K562 (cell line): ENCODE results near the gene DAD1. TPM values are rescaled to one million over a fixed set of nuclear protein-coding genes. Genes with fewer than 3 reads are reported as not detected.

ENCODE experiments used
- ATAC-seq: fragments of 200-7000 bp; cut with Tn5 transposase; 3 replicates; pipeline ENCODE4 v1.9.1; 2020; ENCODE audit warnings: moderate library complexity
- BruUV-seq: library from RNA; stranded (reverse); fragments of 400-500 nt; replicated peaks from 2 replicates; lab custom pipeline; 2021; lab: Mats Ljungman, UMichigan
- CTCF ChIA-PET: fragments of 300-600 bp; formaldehyde crosslinking; extraction: SDS; loops from one replicate; lab custom pipeline; 2021; ENCODE audit warnings: low intra/inter-chr PET ratio; lab: Yijun Ruan, JAX
- POLR2A ChIA-PET: fragments of 300-600, 350-650 bp; sonication (Branson Sonifier 250); formaldehyde crosslinking; extraction: SDS; loops from one replicate; lab custom pipeline; 2021; ENCODE audit warnings: antibody characterized with exemption, inconsistent platforms; lab: Yijun Ruan, JAX
- DNase-seq, 4 experiments: peaks; one replicate each; pipeline versions ENCODE4 v3.0.0 to v3.0.0-alpha.2; 2011 to 2018; ENCODE audit warnings: low spot score in 3 of 4, mixed read lengths in 3 of 4; ENCODE audit errors: extremely low read depth in 1 of 4
- FAIRE-seq: peaks from 2 replicates; lab custom pipeline; 2011; peaks lifted over from hg19 to GRCh38; lab: Jason Lieb, UNC
- H2AFZ ChIP-seq: 2 replicates; pipeline ENCODE4 v1.6.0; 2011; ENCODE audit warnings: low read depth, low read length, control low read depth, inconsistent platforms
- H3K27ac ChIP-seq: fragments of 200-600 bp; 3 replicates; pipeline ENCODE4 v1.8.0; 2011; ENCODE audit warnings: low read depth, mild to moderate bottlenecking, control low read depth, inconsistent platforms, low read length, moderate library complexity, mixed read lengths; ENCODE audit errors: extremely low read depth
- H3K27me3 ChIP-seq, 2 experiments: fragments of 300-600 bp in 1 of 2; 2 replicates in 1 of 2; 3 replicates in 1 of 2; pipeline versions ENCODE4 v1.6.0 to v1.8.0; 2011; ENCODE audit warnings: inconsistent platforms in 2 of 2, low read length in 2 of 2, mild to moderate bottlenecking in 1 of 2, mixed read lengths in 1 of 2, moderate library complexity in 1 of 2; ENCODE audit not compliant: control insufficient read depth in 2 of 2, insufficient read depth in 2 of 2
- H3K36me3 ChIP-seq: fragments of 300-600 bp; 3 replicates; pipeline ENCODE4 v1.8.0; 2011; ENCODE audit warnings: mild to moderate bottlenecking, low read length, inconsistent platforms; ENCODE audit not compliant: control insufficient read depth, insufficient read depth
- H3K4me1 ChIP-seq, 2 experiments: fragments of 200-600 bp in 1 of 2; replicated peaks in 1 of 2; 2 replicates in 1 of 2; 3 replicates in 1 of 2; pipeline versions ENCODE4 v1.5.1 to v1.8.0; 2011; ENCODE audit warnings: inconsistent platforms in 2 of 2, low read length in 2 of 2, mild to moderate bottlenecking in 1 of 2, mixed read lengths in 1 of 2, moderate library complexity in 1 of 2; ENCODE audit not compliant: control insufficient read depth in 2 of 2, insufficient read depth in 2 of 2
- H3K4me2 ChIP-seq: 2 replicates; pipeline ENCODE4 v1.6.1; 2011; ENCODE audit warnings: low read length, control low read depth, inconsistent platforms, mixed read lengths; ENCODE audit not compliant: insufficient read depth
- H3K4me3 ChIP-seq: fragments of 200-600 bp; sonication (generic), shearing (Covaris generic); 2 replicates; pipeline ENCODE4 v1.5.1; 2016; ENCODE audit warnings: control low read depth, inconsistent platforms
- H3K79me2 ChIP-seq: fragments of 200-600 bp; 3 replicates; pipeline ENCODE4 v1.8.0; 2011; ENCODE audit warnings: low read length, inconsistent platforms; ENCODE audit not compliant: control insufficient read depth, insufficient read depth
- H3K9ac ChIP-seq, 2 experiments: 2 replicates each; pipeline versions ENCODE4 v1.6.0 to v1.6.1; 2011; ENCODE audit warnings: low read depth in 2 of 2, low read length in 2 of 2, control low read depth in 1 of 2, inconsistent platforms in 1 of 2, mild to moderate bottlenecking in 1 of 2, mixed read lengths in 1 of 2; ENCODE audit not compliant: insufficient read depth in 1 of 2
- H3K9me1 ChIP-seq: one replicate; pipeline ENCODE4 v1.6.0; 2011; ENCODE audit warnings: inconsistent platforms, mild to moderate bottlenecking, low read length, moderate library complexity; ENCODE audit not compliant: control insufficient read depth, insufficient read depth
- H3K9me3 ChIP-seq: replicated peaks from 2 replicates; pipeline ENCODE4 v1.5.1; 2011; ENCODE audit warnings: low read depth, low read length, inconsistent platforms; ENCODE audit not compliant: control insufficient read depth, insufficient read depth
- H4K20me1 ChIP-seq: replicated peaks from 2 replicates; pipeline ENCODE4 v1.6.1; 2011; ENCODE audit warnings: low read length, inconsistent platforms, mixed read lengths; ENCODE audit not compliant: control insufficient read depth, insufficient read depth
- CREB1 ChIP-seq, 2 experiments: sonication (generic) in 1 of 2; formaldehyde crosslinking in 1 of 2; IDR thresholded peaks; 2 replicates each; pipeline versions ENCODE4 v1.6.1 to v1.8.0; 2012 to 2022; ENCODE audit warnings: inconsistent platforms in 1 of 2, mild to moderate bottlenecking in 1 of 2, missing genetic modification reagents in 1 of 2, moderate library complexity in 1 of 2
- CSDE1 ChIP-seq, 2 experiments: fragments of 450-650 bp; IDR thresholded peaks; 2 replicates each; pipeline ENCODE4 v1.6.1; 2016; ENCODE audit warnings: mild to moderate bottlenecking in 1 of 2
- MTA1 ChIP-seq: fragments of 450-650 bp; IDR thresholded peaks from 2 replicates; pipeline ENCODE4 v1.6.1; 2017; ENCODE audit warnings: borderline replicate concordance
- PHTF2 ChIP-seq: fragments of 250-450 bp; sonication (Bioruptor Pico); IDR thresholded peaks from 2 replicates; pipeline ENCODE4 v1.5.0; 2021; ENCODE audit warnings: mild to moderate bottlenecking
- RBM17 ChIP-seq: fragments of 200-400 bp; formaldehyde crosslinking; IDR thresholded peaks from 2 replicates; pipeline ENCODE4 v1.6.1; 2017; ENCODE audit warnings: low read depth, mild to moderate bottlenecking, low read length, borderline replicate concordance
- SMAD1 ChIP-seq: fragments of 150-350 bp; IDR thresholded peaks from 2 replicates; pipeline ENCODE4 v1.6.1; 2014; ENCODE audit warnings: low read length, low read depth; ENCODE audit not compliant: partially characterized antibody
- SMAD3 ChIP-seq: fragments of 450-650 bp; formaldehyde crosslinking; conservative IDR thresholded peaks from 2 replicates; pipeline ENCODE4 v1.4.0; 2020; ENCODE audit warnings: mild to moderate bottlenecking
- TSC22D4 ChIP-seq: fragments of 450-650 bp; IDR thresholded peaks from 2 replicates; pipeline ENCODE4 v1.6.1; 2016; ENCODE audit warnings: missing genetic modification characterization, missing biosample characterization, control low read depth
- ZBTB7A ChIP-seq: IDR thresholded peaks from 2 replicates; pipeline ENCODE4 v1.6.1; 2011; ENCODE audit warnings: low read depth, mild to moderate bottlenecking, low read length, moderate library complexity, borderline replicate concordance; ENCODE audit not compliant: control insufficient read depth
- ZNF239 ChIP-seq: fragments of 250-450 bp; sonication (Bioruptor Pico); IDR thresholded peaks from 2 replicates; pipeline ENCODE4 v1.4.0; 2020; ENCODE audit warnings: mild to moderate bottlenecking
- ZNF347 ChIP-seq: fragments of 450-650 bp; formaldehyde crosslinking; IDR thresholded peaks from 2 replicates; pipeline ENCODE4 v1.4.0; 2020; ENCODE audit warnings: low read depth, mild to moderate bottlenecking, moderate library complexity
- ZSCAN29 ChIP-seq: fragments of 450-650 bp; IDR thresholded peaks from 2 replicates; pipeline ENCODE4 v1.6.1; 2017
- WGBS: fragments of 100-300 bp; shearing (Covaris generic); methylation state at CpG from one replicate; pipeline ENCODE4 v1.1.6; 2016; ENCODE audit warnings: low coverage, mixed read lengths; ENCODE audit not compliant: insufficient coverage; ENCODE audit errors: missing lambda C conversion rate; 5-methylcytosine and 5-hydroxymethylcytosine counted together
- in situ Hi-C: fragments of 300-500 bp; cut with MboI; formaldehyde crosslinking; loops from 4 replicates; pipeline ENCODE4 v1.15.0; 2018; ENCODE audit warnings: inconsistent platforms, mixed read lengths
- intact Hi-C: fragments of 100-400 bp; cut with micrococcal nuclease; formaldehyde crosslinking; loops from 2 replicates; pipeline ENCODE4 v1.14.2; 2022
- polyA plus RNA-seq, 8 experiments: library from polyadenylated mRNA; depleted of rRNA in 4 of 8; stranded (reverse) in 5 of 8; unstranded in 3 of 8; fragments of >200 nt; fragmentation: Nextera tagmentation in 2 of 8; fragmentation: Illumina TruSeq in 1 of 8; extraction: Ambion mirVana in 2 of 8; extraction: Trizol in 1 of 8; gene quantifications; 2 replicates each; pipeline versions ENCODE4 v1.2.1 to v1.2.3, GENCODE V29; 2011 to 2014; ENCODE audit warnings: inconsistent platforms in 1 of 8, missing spikeins in 1 of 8
- total RNA-seq, 7 experiments: library from RNA; depleted of rRNA in 6 of 7; stranded (reverse); fragments of >200 nt in 6 of 7; fragmentation: Illumina TruSeq in 2 of 7; extraction: Trizol in 2 of 7; gene quantifications; 2 replicates each; pipeline versions ENCODE4 v1.2.1 to v1.2.3, GENCODE V29; 2011 to 2021; ENCODE audit warnings: low replicate concordance in 1 of 7
- TF ChIP-seq, protein P1 (sequence below): fragments of 250-450 bp; sonication (Bioruptor Pico); IDR thresholded peaks from 2 replicates; pipeline ENCODE4 v1.4.0; 2020

The DAD1 gene
- total and polyA plus RNA-seq, 9 of the 15 experiments (the other 6 are each of a cell fraction or from before 2014, with no cell fraction given) = 104 to 617 (median 222) TPM

DNA sequence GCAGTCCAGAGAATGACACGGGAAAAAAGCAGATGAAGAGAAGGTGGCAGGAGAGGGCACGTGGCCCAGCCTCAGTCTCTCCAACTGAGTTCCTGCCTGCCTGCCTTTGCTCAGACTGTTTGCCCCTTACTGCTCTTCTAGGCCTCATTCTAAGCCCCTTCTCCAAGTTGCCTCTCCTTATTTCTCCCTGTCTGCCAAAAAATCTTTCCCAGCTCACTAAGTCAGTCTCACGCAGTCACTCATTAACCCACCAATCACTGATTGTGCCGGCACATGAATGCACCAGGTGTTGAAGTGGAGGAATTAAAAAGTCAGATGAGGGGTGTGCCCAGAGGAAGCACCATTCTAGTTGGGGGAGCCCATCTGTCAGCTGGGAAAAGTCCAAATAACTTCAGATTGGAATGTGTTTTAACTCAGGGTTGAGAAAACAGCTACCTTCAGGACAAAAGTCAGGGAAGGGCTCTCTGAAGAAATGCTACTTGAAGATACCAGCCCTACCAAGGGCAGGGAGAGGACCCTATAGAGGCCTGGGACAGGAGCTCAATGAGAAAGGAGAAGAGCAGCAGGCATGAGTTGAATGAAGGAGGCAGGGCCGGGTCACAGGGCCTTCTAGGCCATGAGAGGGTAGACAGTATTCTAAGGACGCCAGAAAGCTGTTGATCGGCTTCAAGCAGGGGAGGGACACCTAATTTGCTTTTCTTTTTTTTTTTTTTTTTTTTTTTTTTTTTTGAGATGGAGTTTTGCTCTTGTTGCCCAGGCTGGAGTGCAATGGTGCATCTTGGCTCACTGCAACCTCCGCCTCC lies 40.9 kb downstream of the DAD1 start (continued):
- no peak for TF ChIP-seq MTA1

GRCh38 chr14:22547313-22547947 lies 41.6 kb downstream of the DAD1 start:
- in situ Hi-C loops (no loop called here), intact Hi-C loops (no loop called here)
- ChIA-PET POLR2A (interaction anchor here (0.6 to 0.7 kb wide), 3 partner anchors 15 to 214 kb away, joined by 3 read pairs; no protein-coding TSS in a partner anchor), CTCF (no interaction called here)
- no peak overlapping the region for H2AFZ ChIP-seq
- H3K9ac ChIP-seq = no peak overlapping the region
- no peaks in the 10 kb centered on the region for H3K79me2 ChIP-seq
- no peak overlapping the region for H3K4me3 ChIP-seq
- no peaks in the 10 kb centered on the region for H3K36me3 ChIP-seq
- ATAC-seq (no peak), FAIRE-seq (no peak), DNase-seq (no peak)
- no peaks in the 10 kb centered on the region; a peak in 2 of 5 replicates for H3K4me1 ChIP-seq
- no peaks in the 10 kb centered on the region for H3K9me3 ChIP-seq
- no TSS peak for BruUV-seq
- 27% methylated on average over 9 of the region's 9 CpGs for whole genome bisulfite sequencing
- no peaks in the 10 kb centered on the region for H4K20me1 ChIP-seq
- TF ChIP-seq CSDE1 (IDR thresholded peaks at IDR 0.05) (no peak), ZSCAN29 (no peak), SMAD1 (no peak), ZBTB7A (no peak), RBM17 (no peak), ZNF347 (CRISPR knock-in tag) (no peak), SMAD3 (CRISPR knock-in tag) (no peak), ZNF239 (CRISPR knock-in tag) (no peak), PHTF2 (no peak), TSC22D4 (tag) (no peak), CREB1 (IDR thresholded peaks at IDR 0.05) (no peak), CREB1 (CRISPR knock-in tag; IDR thresholded peaks at IDR 0.05) (no peak)
- TF ChIP-seq, protein P1, sequence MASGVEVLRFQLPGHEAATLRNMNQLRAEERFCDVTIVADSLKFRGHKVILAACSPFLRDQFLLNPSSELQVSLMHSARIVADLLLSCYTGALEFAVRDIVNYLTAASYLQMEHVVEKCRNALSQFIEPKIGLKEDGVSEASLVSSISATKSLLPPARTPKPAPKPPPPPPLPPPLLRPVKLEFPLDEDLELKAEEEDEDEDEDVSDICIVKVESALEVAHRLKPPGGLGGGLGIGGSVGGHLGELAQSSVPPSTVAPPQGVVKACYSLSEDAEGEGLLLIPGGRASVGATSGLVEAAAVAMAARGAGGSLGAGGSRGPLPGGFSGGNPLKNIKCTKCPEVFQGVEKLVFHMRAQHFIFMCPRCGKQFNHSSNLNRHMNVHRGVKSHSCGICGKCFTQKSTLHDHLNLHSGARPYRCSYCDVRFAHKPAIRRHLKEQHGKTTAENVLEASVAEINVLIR (CRISPR knock-in tag) = no peak
- H3K9me1 ChIP-seq = no peaks in the 10 kb centered on the region
- H3K27me3 ChIP-seq = peaks cover 2 to 8% of the 10 kb centered on the region in 2 experiments; a peak in 3 of 5 replicates
- no peak overlapping the region for H3K27ac ChIP-seq
- no peak overlapping the region for H3K4me2 ChIP-seq
